Keratinocyte (primary cell): ENCODE measurements around the gene SLC8A1.

ENCODE experiments used
- EZH2 ChIP-seq: IDR thresholded peaks from one replicate; pipeline ENCODE4 v1.6.1; 2012; ENCODE audit warnings: inconsistent platforms, mild to moderate bottlenecking, low read length, moderate library complexity
- TF ChIP-seq, protein P1 (sequence below), 3 experiments: IDR thresholded peaks in 1 of 3; conservative IDR thresholded peaks in 1 of 3; optimal IDR thresholded peaks in 1 of 3; 2 replicates in 2 of 3; 3 replicates in 1 of 3; pipeline versions ENCODE3 to v1.5.1; 2011; ENCODE audit warnings: low read length in 3 of 3, mild to moderate bottlenecking in 3 of 3, moderate library complexity in 2 of 3, control low read depth in 1 of 3, inconsistent platforms in 1 of 3; ENCODE audit not compliant: insufficient read depth in 2 of 3; ENCODE audit errors: extremely low read depth in 1 of 3

GRCh38 chr2:40489678-40489960 lies 37.7 kb upstream of the SLC8A1 start:
- TF ChIP-seq, protein P1, sequence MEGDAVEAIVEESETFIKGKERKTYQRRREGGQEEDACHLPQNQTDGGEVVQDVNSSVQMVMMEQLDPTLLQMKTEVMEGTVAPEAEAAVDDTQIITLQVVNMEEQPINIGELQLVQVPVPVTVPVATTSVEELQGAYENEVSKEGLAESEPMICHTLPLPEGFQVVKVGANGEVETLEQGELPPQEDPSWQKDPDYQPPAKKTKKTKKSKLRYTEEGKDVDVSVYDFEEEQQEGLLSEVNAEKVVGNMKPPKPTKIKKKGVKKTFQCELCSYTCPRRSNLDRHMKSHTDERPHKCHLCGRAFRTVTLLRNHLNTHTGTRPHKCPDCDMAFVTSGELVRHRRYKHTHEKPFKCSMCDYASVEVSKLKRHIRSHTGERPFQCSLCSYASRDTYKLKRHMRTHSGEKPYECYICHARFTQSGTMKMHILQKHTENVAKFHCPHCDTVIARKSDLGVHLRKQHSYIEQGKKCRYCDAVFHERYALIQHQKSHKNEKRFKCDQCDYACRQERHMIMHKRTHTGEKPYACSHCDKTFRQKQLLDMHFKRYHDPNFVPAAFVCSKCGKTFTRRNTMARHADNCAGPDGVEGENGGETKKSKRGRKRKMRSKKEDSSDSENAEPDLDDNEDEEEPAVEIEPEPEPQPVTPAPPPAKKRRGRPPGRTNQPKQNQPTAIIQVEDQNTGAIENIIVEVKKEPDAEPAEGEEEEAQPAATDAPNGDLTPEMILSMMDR (optimal IDR thresholded peaks at IDR 0.05 in 1 of 3, IDR thresholded peaks at IDR 0.05 in 1 of 3, conservative IDR thresholded peaks at IDR 0.05 in 1 of 3; ENCODE audit: extremely low read depth in 1 of 3, insufficient read depth in 2 of 3, low read length in 3 of 3) = no peak
- TF ChIP-seq EZH2 = no peak
